Mesodermal cell (in vitro differentiated cells): ENCODE results near the gene ANO2.

Source experiments
- H3K27ac ChIP-seq: 2 replicates; pipeline ENCODE4 v1.7.0; 2013; ENCODE audit warnings: mild to moderate bottlenecking, low read depth, low read length, moderate library complexity; ENCODE audit not compliant: severe bottlenecking
- H3K36me3 ChIP-seq: 2 replicates; pipeline ENCODE4 v1.7.1; 2013; ENCODE audit warnings: mild to moderate bottlenecking, low read length, moderate library complexity; ENCODE audit not compliant: control insufficient read depth, insufficient read depth
- H3K4me1 ChIP-seq: one replicate; pipeline ENCODE4 v1.7.1; 2013; ENCODE audit warnings: mild to moderate bottlenecking, low read length; ENCODE audit not compliant: insufficient read depth, control insufficient read depth, poor library complexity, severe bottlenecking
- H3K4me3 ChIP-seq: 2 replicates; pipeline ENCODE4 v1.7.0; 2013; ENCODE audit warnings: low read length, control low read depth, mild to moderate bottlenecking; ENCODE audit not compliant: insufficient read depth, poor library complexity, severe bottlenecking; ENCODE audit errors: extremely low read depth
- H3K9me3 ChIP-seq: 2 replicates; pipeline ENCODE4 v1.7.1; 2013; ENCODE audit warnings: mild to moderate bottlenecking, low read length, moderate library complexity; ENCODE audit not compliant: control insufficient read depth
- WGBS, 2 experiments: methylation state at CpG; one replicate each; pipeline ENCODE4 v1.1.5; 2013; ENCODE audit warnings: missing lambda C conversion rate in 2 of 2; ENCODE audit not compliant: insufficient coverage in 2 of 2; 5-methylcytosine and 5-hydroxymethylcytosine counted together

ANO2 gene

DNA sequence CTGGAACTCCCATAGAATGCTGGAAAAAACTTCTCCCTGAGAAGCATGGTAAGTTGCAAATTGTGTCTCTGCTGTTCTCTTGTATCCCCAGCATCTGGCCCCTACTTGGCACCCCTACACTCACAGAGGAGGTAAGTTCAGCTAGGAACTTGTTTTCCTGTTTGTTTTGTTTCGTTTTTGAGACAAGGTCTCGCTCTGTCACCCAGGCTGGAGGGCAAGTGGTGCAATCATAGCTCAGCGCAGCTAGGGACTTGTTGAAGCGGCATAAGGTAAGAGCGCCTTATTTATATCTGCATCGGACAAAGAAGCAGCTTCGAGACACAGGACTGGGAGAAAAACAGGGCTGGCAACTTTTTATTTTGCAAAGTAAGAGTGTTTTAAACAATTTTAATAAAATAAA is 18.5 kb upstream of the ANO2 start:
- WGBS, 2 experiments, result 93 to 98% methylated on average over 6 to 7 of the region's 7 CpGs
- Histone ChIP-seq H3K4me1 (no peaks in the 10 kb centered on the region), H3K9me3 (no peaks in the 10 kb centered on the region), H3K4me3 (no peak overlapping the region), H3K27ac (no peak overlapping the region), H3K36me3 (no peaks in the 10 kb centered on the region)

GRCh38 chr12:5960783-5961182 is 15.7 kb upstream of the ANO2 start:
- Histone ChIP-seq H3K36me3 (no peaks in the 10 kb centered on the region), H3K27ac (no peak overlapping the region), H3K4me3 (no peak overlapping the region), H3K9me3 (no peaks in the 10 kb centered on the region), H3K4me1 (no peaks in the 10 kb centered on the region)
- 80% methylated on average over 3 of the region's 4 CpGs; no CpG with 5 or more reads in 1 of the 2 experiments for WGBS, 2 experiments

GRCh38 chr12:5956987-5957386 is 11.9 kb upstream of the ANO2 start:
- 87% methylated on average over 3 of the region's 5 CpGs; no CpG with 5 or more reads in 1 of the 2 experiments for WGBS, 2 experiments
- H3K27ac ChIP-seq, result no peak overlapping the region
- H3K9me3 ChIP-seq, result no peaks in the 10 kb centered on the region

DNA sequence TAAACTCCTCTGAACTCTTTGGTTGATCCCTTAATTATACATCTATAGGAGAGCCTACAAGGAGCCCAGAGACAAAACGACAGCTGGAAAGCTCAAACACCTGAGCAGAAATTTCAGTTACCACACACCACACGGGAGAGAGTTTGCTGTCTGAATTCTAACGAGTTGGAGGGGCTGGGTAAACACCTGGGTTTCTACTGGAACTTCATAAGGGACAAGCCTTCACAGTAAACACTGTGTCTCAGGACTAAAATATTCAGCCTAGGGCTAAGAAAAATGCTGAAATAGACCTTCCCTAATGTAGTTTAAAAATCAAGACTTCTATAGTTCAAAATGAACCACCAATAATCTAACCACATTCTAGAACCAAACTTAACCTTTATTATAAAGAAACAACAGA is 9.6 kb upstream of the ANO2 start:
- Histone ChIP-seq H3K27ac (no peak overlapping the region), H3K4me1 (no peaks in the 10 kb centered on the region), H3K9me3 (no peaks in the 10 kb centered on the region), H3K36me3 (no peaks in the 10 kb centered on the region), H3K4me3 (no peak overlapping the region)
- WGBS, 2 experiments, result 70 to 100% methylated on average over 2 of the region's 3 CpGs

More at GRCh38 chr12:5956987-5957386, 11.9 kb upstream of the ANO2 start:
- H3K4me3 ChIP-seq, result no peak overlapping the region
- no peaks in the 10 kb centered on the region for H3K36me3 ChIP-seq
- no peaks in the 10 kb centered on the region for H3K4me1 ChIP-seq

DNA sequence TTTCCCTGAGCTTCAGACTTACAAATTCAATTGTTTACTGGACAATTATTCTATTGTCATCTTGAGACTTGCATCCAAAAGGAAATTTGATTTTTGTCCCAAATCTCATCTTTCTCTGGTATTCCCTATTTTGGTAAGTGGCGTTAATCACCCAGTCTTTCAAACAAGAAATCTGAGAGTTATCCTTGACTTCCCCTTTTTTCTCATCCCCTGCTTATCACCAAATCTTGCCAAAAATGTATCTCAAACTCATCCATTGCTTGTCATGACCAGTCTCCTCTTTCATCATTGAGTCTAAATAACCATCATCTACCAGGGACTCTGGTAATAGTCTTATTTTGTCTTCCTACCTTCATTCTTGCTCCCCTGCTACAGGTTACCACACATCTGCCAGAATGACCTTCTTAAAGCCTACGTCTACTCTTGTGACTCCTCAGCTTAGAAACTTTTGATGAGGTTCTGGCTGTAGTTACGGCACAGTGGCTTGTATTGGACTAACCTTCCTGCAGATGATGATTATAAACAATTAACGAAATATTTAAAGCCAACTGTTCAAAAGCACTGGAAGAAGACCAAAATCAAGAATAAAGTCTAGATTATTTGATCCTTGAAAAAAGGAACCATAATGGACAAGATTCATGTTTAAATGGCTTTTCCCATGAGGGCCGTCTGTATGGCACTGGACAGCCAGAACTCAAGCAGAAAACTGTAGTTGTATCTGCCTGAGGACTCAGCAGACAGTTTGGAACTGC is 9.0 kb upstream of the ANO2 start:
- 92% methylated on average over 2 to 4 of the region's 5 CpGs for WGBS, 2 experiments
- H3K27ac ChIP-seq, result no peak overlapping the region
- H3K9me3 ChIP-seq, result no peaks in the 10 kb centered on the region
- H3K4me3 ChIP-seq, result no peak overlapping the region
- no peaks in the 10 kb centered on the region for H3K4me1 ChIP-seq
- H3K36me3 ChIP-seq, result no peaks in the 10 kb centered on the region

DNA sequence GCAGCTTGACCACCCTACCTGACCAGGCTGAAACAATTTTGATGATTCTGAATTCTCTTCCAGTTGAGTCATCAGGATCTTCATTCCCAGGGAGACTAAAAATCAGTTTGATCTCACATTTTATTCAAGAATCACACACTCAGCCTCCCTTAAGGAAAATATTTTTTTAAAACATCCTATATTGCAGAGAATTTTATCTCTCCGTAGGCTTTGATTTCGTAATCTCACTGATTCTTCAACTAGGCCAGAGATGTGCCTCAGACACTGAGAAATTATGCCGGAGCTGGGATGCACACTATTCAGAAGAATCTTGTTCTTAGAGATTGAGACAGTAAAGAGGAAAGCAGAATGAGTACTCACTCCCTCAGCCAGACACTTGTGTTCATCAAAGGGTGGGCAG is 7.0 kb upstream of the ANO2 start:
- Histone ChIP-seq H3K9me3 (no peaks in the 10 kb centered on the region), H3K36me3 (no peaks in the 10 kb centered on the region), H3K4me3 (no peak overlapping the region), H3K27ac (no peak overlapping the region), H3K4me1 (no peaks in the 10 kb centered on the region)
- 85 to 100% methylated on average over 2 to 3 of the region's 3 CpGs for WGBS, 2 experiments

GRCh38 chr12:5948696-5949095 is 3.6 kb upstream of the ANO2 start:
- H3K27ac ChIP-seq, result no peak overlapping the region
- H3K36me3 ChIP-seq, result no peaks in the 10 kb centered on the region
- WGBS, 2 experiments, result 70 to 93% methylated on average over 2 to 3 of the region's 3 CpGs
- H3K9me3 ChIP-seq, result no peaks in the 10 kb centered on the region
- H3K4me3 ChIP-seq, result no peak overlapping the region
- H3K4me1 ChIP-seq, result no peaks in the 10 kb centered on the region

DNA sequence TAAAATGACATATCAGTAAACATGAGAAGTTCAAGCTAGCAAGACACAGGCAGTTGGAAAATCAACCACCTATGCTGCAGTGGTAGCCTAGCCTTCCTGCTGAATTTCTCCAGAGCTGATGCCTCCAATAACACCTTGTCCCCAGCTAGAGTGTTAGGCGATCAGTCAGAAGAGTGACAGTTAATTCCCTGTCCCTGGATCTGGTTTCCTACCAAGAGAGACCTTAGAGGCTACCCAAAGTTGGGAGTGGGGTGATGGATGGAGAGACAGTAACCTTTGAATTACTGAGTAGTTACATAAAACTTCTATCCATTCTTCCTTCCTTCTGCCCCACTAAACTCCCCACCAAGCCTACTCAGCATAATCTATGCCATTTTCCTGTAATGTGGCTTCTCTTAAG is 1.9 kb upstream of the ANO2 start:
- no peaks in the 10 kb centered on the region for H3K4me1 ChIP-seq
- no peaks in the 10 kb centered on the region for H3K9me3 ChIP-seq
- H3K4me3 ChIP-seq, result no peak overlapping the region
- no peak overlapping the region for H3K27ac ChIP-seq
- no CpG with 5 or more reads among the region's 1 CpG for WGBS, 2 experiments
- no peaks in the 10 kb centered on the region for H3K36me3 ChIP-seq

GRCh38 chr12:5946388-5946787 is 1.3 kb upstream of the ANO2 start:
- Histone ChIP-seq H3K4me3 (no peak overlapping the region), H3K4me1 (no peaks in the 10 kb centered on the region), H3K9me3 (no peaks in the 10 kb centered on the region), H3K36me3 (no peaks in the 10 kb centered on the region), H3K27ac (no peak overlapping the region)
- WGBS, 2 experiments, result 100% methylated on average over 1 to 2 of the region's 2 CpGs

GRCh38 chr12:5944688-5945070 is 380 bp downstream of the ANO2 start:
- Histone ChIP-seq H3K36me3 (no peaks in the 10 kb centered on the region), H3K27ac (no peak overlapping the region), H3K4me3 (peak overlapping the region; percentile 56), H3K9me3 (no peaks in the 10 kb centered on the region), H3K4me1 (no peaks in the 10 kb centered on the region)
- WGBS, 2 experiments, result 8 to 13% methylated on average over 8 to 12 of the region's 12 CpGs

- H3K4me3 ChIP-seq, result no peak overlapping the region
- no peaks in the 10 kb centered on the region for H3K9me3 ChIP-seq
- H3K4me1 ChIP-seq, result no peaks in the 10 kb centered on the region
- H3K27ac ChIP-seq, result no peak overlapping the region
- H3K36me3 ChIP-seq, result no peaks in the 10 kb centered on the region
- WGBS, 2 experiments, result 88 to 90% methylated on average over 8 of the region's 8 CpGs
These were observed 1.0 kb downstream of the ANO2 start for GRCh38 chr12:5944053-5944452.
